OCI-LY1 (cell line): ENCODE measurements around the gene ANKRD13B.

Experiments
- EZH2 ChIP-seq: fragments of 200-600 bp; sonication (generic), shearing (Covaris generic); IDR thresholded peaks from 2 replicates; pipeline ENCODE4 v1.8.0; 2017; ENCODE audit warnings: borderline replicate concordance, mixed run types, mild to moderate bottlenecking, antibody characterized with exemption, low read length, moderate library complexity, mixed read lengths
- TF ChIP-seq, protein P1 (sequence below): fragments of 200-600 bp; sonication (generic), shearing (Covaris generic); IDR thresholded peaks from 2 replicates; pipeline ENCODE4 v1.5.1; 2017; ENCODE audit warnings: mild to moderate bottlenecking, antibody characterized with exemption, low read length, moderate library complexity, mixed read lengths

GRCh38 chr17:29593591-29594518 lies 923 bp downstream of the ANKRD13B start:
- TF ChIP-seq, protein P1, sequence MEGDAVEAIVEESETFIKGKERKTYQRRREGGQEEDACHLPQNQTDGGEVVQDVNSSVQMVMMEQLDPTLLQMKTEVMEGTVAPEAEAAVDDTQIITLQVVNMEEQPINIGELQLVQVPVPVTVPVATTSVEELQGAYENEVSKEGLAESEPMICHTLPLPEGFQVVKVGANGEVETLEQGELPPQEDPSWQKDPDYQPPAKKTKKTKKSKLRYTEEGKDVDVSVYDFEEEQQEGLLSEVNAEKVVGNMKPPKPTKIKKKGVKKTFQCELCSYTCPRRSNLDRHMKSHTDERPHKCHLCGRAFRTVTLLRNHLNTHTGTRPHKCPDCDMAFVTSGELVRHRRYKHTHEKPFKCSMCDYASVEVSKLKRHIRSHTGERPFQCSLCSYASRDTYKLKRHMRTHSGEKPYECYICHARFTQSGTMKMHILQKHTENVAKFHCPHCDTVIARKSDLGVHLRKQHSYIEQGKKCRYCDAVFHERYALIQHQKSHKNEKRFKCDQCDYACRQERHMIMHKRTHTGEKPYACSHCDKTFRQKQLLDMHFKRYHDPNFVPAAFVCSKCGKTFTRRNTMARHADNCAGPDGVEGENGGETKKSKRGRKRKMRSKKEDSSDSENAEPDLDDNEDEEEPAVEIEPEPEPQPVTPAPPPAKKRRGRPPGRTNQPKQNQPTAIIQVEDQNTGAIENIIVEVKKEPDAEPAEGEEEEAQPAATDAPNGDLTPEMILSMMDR: peak; percentile 28
- no peak for TF ChIP-seq EZH2
